GM18868 (cell line): ENCODE measurements around the gene LAIR2.

Experiments
- ATAC-seq: cut with Tn5 transposase; IDR thresholded peaks from one replicate; pipeline ENCODE4 v1.9.1; 2021; ENCODE audit warnings: mild to moderate bottlenecking, moderate library complexity; ENCODE audit not compliant: unreplicated experiment

The LAIR2 gene

GRCh38 chr19:54502518-54503048 is at the start of gene LAIR2:
LAIR2 (plus strand) TSS chr19:54502831; CDS start chr19:54502919, 88 bp downstream.
- no peak for ATAC-seq

GRCh38 chr19:54453921-54454780 is 48.5 kb upstream of the LAIR2 start:
- ATAC-seq: no peak

GRCh38 chr19:54454781-54455675 is 47.6 kb upstream of the LAIR2 start:
- ATAC-seq: no peak

- ATAC-seq: no peak
Measured at GRCh38 chr19:54455786-54456422, 46.7 kb upstream of the LAIR2 start.

GRCh38 chr19:54456423-54457373 is 45.9 kb upstream of the LAIR2 start:
- no peak for ATAC-seq

GRCh38 chr19:54457773-54458647 is 44.6 kb upstream of the LAIR2 start:
- ATAC-seq: no peak

GRCh38 chr19:54458648-54459281 is 43.9 kb upstream of the LAIR2 start:
- ATAC-seq: no peak

- ATAC-seq: no peak
Measured at GRCh38 chr19:54459282-54460229, 43.1 kb upstream of the LAIR2 start.

GRCh38 chr19:54460230-54461005 is 42.2 kb upstream of the LAIR2 start:
- no peak for ATAC-seq

GRCh38 chr19:54461210-54461609 is 41.4 kb upstream of the LAIR2 start:
- no peak for ATAC-seq

- ATAC-seq: no peak
Measured at GRCh38 chr19:54461613-54462012, 41.0 kb upstream of the LAIR2 start.

GRCh38 chr19:54462047-54462654 is 40.5 kb upstream of the LAIR2 start:
- no peak for ATAC-seq

- peak; percentile 4 for ATAC-seq
Measured at GRCh38 chr19:54462655-54463530, 39.7 kb upstream of the LAIR2 start.

- peak; percentile 52 for ATAC-seq
Measured at GRCh38 chr19:54463531-54464043, 39.0 kb upstream of the LAIR2 start, which contains the start of gene LENG9. LENG9 (minus strand) TSS chr19:54463778; CDS start chr19:54463526, 252 bp downstream.
